Neural cell (in vitro differentiated cells): ENCODE data around the gene UBAP1. TPM values are rescaled to one million over a fixed set of nuclear protein-coding genes. Genes with fewer than 3 reads are reported as not detected.

Source experiments
- H2AFZ ChIP-seq: fragments of 200-600, 300-800 bp; sonication (generic), shearing (Covaris generic); 2 replicates; pipeline ENCODE4 v1.6.0; 2014; ENCODE audit warnings: low read depth, mild to moderate bottlenecking, antibody characterized with exemption, low read length, moderate library complexity
- H3F3A ChIP-seq: fragments of 200-600 bp; shearing (Covaris generic); 2 replicates; pipeline ENCODE4 v1.6.1; 2016; ENCODE audit warnings: mild to moderate bottlenecking, moderate library complexity, mixed read lengths, antibody characterized with exemption, low read length; ENCODE audit not compliant: insufficient read depth, poor library complexity, severe bottlenecking
- H3K27ac ChIP-seq: fragments of 200-600, 300-800 bp; sonication (generic), shearing (Covaris generic); 2 replicates; pipeline ENCODE4 v1.5.1; 2014; ENCODE audit warnings: mild to moderate bottlenecking, low read length, moderate library complexity
- H3K27me3 ChIP-seq: fragments of 300-800, 200-600 bp; sonication (generic), shearing (Covaris generic); 2 replicates; pipeline ENCODE4 v1.6.0; 2014; ENCODE audit warnings: mild to moderate bottlenecking, low read depth, low read length, moderate library complexity; ENCODE audit not compliant: insufficient read depth
- H3K36me3 ChIP-seq: fragments of 300-800, 200-600 bp; sonication (generic), shearing (Covaris generic); 2 replicates; pipeline ENCODE4 v1.5.1; 2014; ENCODE audit warnings: mild to moderate bottlenecking, antibody characterized with exemption, low read length, moderate library complexity; ENCODE audit not compliant: insufficient read depth
- H3K4me2 ChIP-seq: fragments of 300-800, 200-600 bp; sonication (generic), shearing (Covaris generic); 2 replicates; pipeline ENCODE4 v1.6.0; 2014; ENCODE audit warnings: mild to moderate bottlenecking, low read length
- H3K4me3 ChIP-seq: fragments of 300-800, 200-600 bp; sonication (generic), shearing (Covaris generic); 2 replicates; pipeline ENCODE4 v1.5.1; 2014; ENCODE audit warnings: mild to moderate bottlenecking, low read length, moderate library complexity
- H3K79me2 ChIP-seq: fragments of 200-600 bp; shearing (Covaris generic); replicated peaks from 2 replicates; pipeline ENCODE4 v1.6.0; 2014; ENCODE audit warnings: mild to moderate bottlenecking, low read length, moderate library complexity; ENCODE audit not compliant: insufficient read depth
- H3K9ac ChIP-seq: fragments of 300-800, 200-600 bp; sonication (generic), shearing (Covaris generic); 2 replicates; pipeline ENCODE4 v1.6.1; 2016; ENCODE audit warnings: mild to moderate bottlenecking, low read length, mixed read lengths
- H3K9me2 ChIP-seq: fragments of 200-600 bp; shearing (Covaris generic); 2 replicates; pipeline ENCODE4 v1.6.1; 2016; ENCODE audit warnings: mild to moderate bottlenecking, low read length, mixed read lengths; ENCODE audit not compliant: insufficient read depth
- H3K9me3 ChIP-seq: fragments of 200-600, 300-800 bp; sonication (generic), shearing (Covaris generic); 2 replicates; pipeline ENCODE4 v1.6.1; 2016; ENCODE audit warnings: mild to moderate bottlenecking, mixed run types, low read length, moderate library complexity, mixed read lengths
- H4K20me1 ChIP-seq: fragments of 200-600 bp; shearing (Covaris generic); 2 replicates; pipeline ENCODE4 v1.6.1; 2016; ENCODE audit warnings: mild to moderate bottlenecking, mixed run types; ENCODE audit not compliant: insufficient read depth
- CTCF ChIP-seq: fragments of 450-650 bp; IDR thresholded peaks from 2 replicates; pipeline ENCODE4 v1.5.1; 2014; ENCODE audit warnings: antibody characterized with exemption, mild to moderate bottlenecking, moderate library complexity; ENCODE audit not compliant: poor library complexity, severe bottlenecking
- EP300 ChIP-seq: fragments of 450-650 bp; conservative IDR thresholded peaks from 2 replicates; pipeline ENCODE4 v1.6.1; 2014; ENCODE audit warnings: antibody characterized with exemption, mild to moderate bottlenecking, moderate library complexity; ENCODE audit not compliant: poor library complexity, severe bottlenecking
- EZH2 ChIP-seq: fragments of 200-600, 300-800 bp; shearing (Covaris generic), sonication (generic); IDR thresholded peaks from 2 replicates; pipeline ENCODE4 v1.6.1; 2014; ENCODE audit warnings: antibody characterized with exemption, low read length, borderline replicate concordance, mild to moderate bottlenecking; ENCODE audit not compliant: insufficient read depth, poor library complexity, severe bottlenecking
- MXI1 ChIP-seq: fragments of 450-650 bp; conservative IDR thresholded peaks from 2 replicates; pipeline ENCODE4 v1.6.1; 2014; ENCODE audit warnings: antibody characterized with exemption, mild to moderate bottlenecking; ENCODE audit not compliant: poor library complexity, severe bottlenecking
- POLR2AphosphoS5 ChIP-seq: IDR thresholded peaks from 2 replicates; pipeline ENCODE4 v1.6.1; 2012
- RAD21 ChIP-seq: fragments of 450-650 bp; conservative IDR thresholded peaks from 2 replicates; pipeline ENCODE4 v1.6.1; 2014; ENCODE audit warnings: antibody characterized with exemption, mild to moderate bottlenecking, moderate library complexity
- REST ChIP-seq: IDR thresholded peaks from 2 replicates; pipeline ENCODE4 v1.6.1; 2012; ENCODE audit warnings: borderline replicate concordance
- SMC3 ChIP-seq: fragments of 450-650 bp; conservative IDR thresholded peaks from 2 replicates; pipeline ENCODE4 v1.6.1; 2014; ENCODE audit warnings: antibody characterized with exemption, mild to moderate bottlenecking, moderate library complexity; ENCODE audit not compliant: poor library complexity
- TAF1 ChIP-seq: IDR thresholded peaks from 2 replicates; pipeline ENCODE4 v1.6.1; 2012; ENCODE audit warnings: low read depth
- polyA plus RNA-seq: library from polyadenylated mRNA; depleted of rRNA; stranded (reverse); fragments of >200 nt; gene quantifications from 2 replicates; pipeline ENCODE4 v1.2.3, GENCODE V29; 2014

Gene UBAP1
- polyA plus RNA-seq, 1 donor from 2014 or later: 35.1 TPM

GRCh38 chr9:34176089-34176488 is 2.8 kb upstream of the UBAP1 start:
- Histone ChIP-seq H3F3A (peaks cover 8% of the 10 kb centered on the region), H4K20me1 (no peaks in the 10 kb centered on the region), H3K27me3 (no peaks in the 10 kb centered on the region), H2AFZ (no peak overlapping the region), H3K9ac (no peak overlapping the region), H3K27ac (no peak overlapping the region), H3K9me3 (no peaks in the 10 kb centered on the region), H3K79me2 (peaks cover 19% of the 10 kb centered on the region), H3K36me3 (no peaks in the 10 kb centered on the region), H3K4me2 (no peak overlapping the region), H3K4me3 (no peak overlapping the region), H3K9me2 (no peaks in the 10 kb centered on the region)
- TF ChIP-seq EZH2: no peak
- no peak for TF ChIP-seq MXI1
- no peak for TF ChIP-seq POLR2AphosphoS5

- Histone ChIP-seq H3K9ac (peak overlapping the region; percentile 96), H3K36me3 (no peaks in the 10 kb centered on the region), H4K20me1 (no peaks in the 10 kb centered on the region), H3K27ac (peak overlapping the region; percentile 97), H3K79me2 (peaks cover 34% of the 10 kb centered on the region), H2AFZ (peak overlapping the region; percentile 99), H3K4me2 (peak overlapping the region; percentile 83), H3K9me3 (no peaks in the 10 kb centered on the region), H3K27me3 (no peaks in the 10 kb centered on the region), H3F3A (peaks cover 8% of the 10 kb centered on the region), H3K9me2 (no peaks in the 10 kb centered on the region), H3K4me3 (peak overlapping the region; percentile 93)
- no peak for TF ChIP-seq REST
- no peak for TF ChIP-seq CTCF
- TF ChIP-seq MXI1: no peak
- TF ChIP-seq TAF1: no peak
- TF ChIP-seq RAD21: no peak
- TF ChIP-seq SMC3: no peak
- no peak for TF ChIP-seq EP300
- TF ChIP-seq POLR2AphosphoS5: no peak
- TF ChIP-seq EZH2: no peak
These were observed 1.0 kb upstream of the UBAP1 start for GRCh38 chr9:34177593-34178435.
